Omental fat pad (tissue), 4 donors: ENCODE results near the gene CCDC9B. TPM values are rescaled to one million over a fixed set of nuclear protein-coding genes. Genes with fewer than 3 reads are reported as not detected.

Source experiments
- ATAC-seq: fragments of 150-250 bp; one replicate; pipeline ENCODE4 v1.9.1; 2016; ENCODE audit warnings: mild to moderate bottlenecking, moderate library complexity; ENCODE audit not compliant: low FRiP score
- DNase-seq: peaks from one replicate; pipeline ENCODE4 v3.0.0-alpha.2; 2019; ENCODE audit warnings: low spot score
- CTCF ChIP-seq, 3 donors: fragments of 450-650 bp; IDR thresholded peaks; one replicate each; pipeline ENCODE4 v1.5.1; 2016 to 2017; ENCODE audit warnings: antibody characterized with exemption in 3 of 3, mild to moderate bottlenecking in 3 of 3, moderate library complexity in 2 of 3
- total RNA-seq, 4 donors: library from RNA; depleted of rRNA; stranded (reverse); fragments of >200 nt; gene quantifications; one replicate each; pipeline ENCODE4 v1.1.0, GENCODE V29; 2016

Gene CCDC9B
- total RNA-seq, 4 donors from 2014 or later = 1.1 to 7.4 (median 4.5) TPM

GRCh38 chr15:40365016-40365415 is 24.3 kb upstream of the CCDC9B start:
- TF ChIP-seq CTCF (IDR thresholded peaks at IDR 0.05) = no peak
- ATAC-seq (no peak), DNase-seq (no peak)

GRCh38 chr15:40364251-40364650 is 23.5 kb upstream of the CCDC9B start:
- no peak for TF ChIP-seq CTCF (IDR thresholded peaks at IDR 0.05)
- DNase-seq (no peak), ATAC-seq (no peak)

- DNase-seq (no peak), ATAC-seq (no peak)
- TF ChIP-seq CTCF (IDR thresholded peaks at IDR 0.05) = no peak
Observed at GRCh38 chr15:40363611-40364010, 22.9 kb upstream of the CCDC9B start.

GRCh38 chr15:40361640-40362039 is 20.9 kb upstream of the CCDC9B start:
- no peak for TF ChIP-seq CTCF (IDR thresholded peaks at IDR 0.05)
- no peak for ATAC-seq
- no peak for DNase-seq

- DNase-seq (no peak), ATAC-seq (no peak)
- no peak for TF ChIP-seq CTCF (IDR thresholded peaks at IDR 0.05)
Observed at GRCh38 chr15:40360015-40360414, 19.3 kb upstream of the CCDC9B start.

GRCh38 chr15:40358471-40359353 is 18.0 kb upstream of the CCDC9B start:
- no peak for TF ChIP-seq CTCF (IDR thresholded peaks at IDR 0.05)
- DNase-seq = no peak
- no peak for ATAC-seq
